Renal pelvis (tissue), 12 donors: ENCODE results near the gene KRT28. TPM values are rescaled to one million over a fixed set of nuclear protein-coding genes. Genes with fewer than 3 reads are reported as not detected.

ENCODE experiments used
- DNase-seq: peaks from one replicate; pipeline ENCODE4 v3.0.0-alpha.2; 2013
- long read RNA-seq, 16 experiments: transcript quantifications; one replicate each; lab custom pipeline, GENCODE V29; 2026
- polyA plus RNA-seq, 3 donors: library from polyadenylated mRNA; unstranded; fragments of 120-200 nt; gene quantifications; one replicate each; pipeline ENCODE4 v1.2.1, GENCODE V29; 2013; ENCODE audit not compliant: insufficient read length in 3 of 3

KRT28 gene, protein sequence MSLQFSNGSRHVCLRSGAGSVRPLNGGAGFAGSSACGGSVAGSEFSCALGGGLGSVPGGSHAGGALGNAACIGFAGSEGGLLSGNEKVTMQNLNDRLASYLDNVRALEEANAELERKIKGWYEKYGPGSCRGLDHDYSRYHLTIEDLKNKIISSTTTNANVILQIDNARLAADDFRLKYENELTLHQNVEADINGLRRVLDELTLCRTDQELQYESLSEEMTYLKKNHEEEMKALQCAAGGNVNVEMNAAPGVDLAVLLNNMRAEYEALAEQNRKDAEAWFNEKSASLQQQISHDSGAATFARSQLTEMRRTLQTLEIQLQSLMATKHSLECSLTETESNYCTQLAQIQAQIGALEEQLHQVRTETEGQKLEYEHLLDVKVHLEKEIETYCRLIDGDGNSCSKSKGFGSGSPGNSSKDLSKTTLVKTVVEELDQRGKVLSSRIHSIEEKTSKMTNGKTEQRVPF
- polyA plus RNA-seq, result not detected
- long read RNA-seq, donor 1, result 0 reads
- long read RNA-seq, donor 2, result 0 reads
- long read RNA-seq, donor 3, result 0 reads
- long read RNA-seq, donor 4, result 0 reads
- long read RNA-seq, donor 5, result 0 reads
- long read RNA-seq, donor 6, result 0 reads
- long read RNA-seq, donor 7, result 0 reads
- long read RNA-seq, donor 8, result 0 reads
- long read RNA-seq, donor 9, result 0 reads
- long read RNA-seq, donor 10, result 0 reads
- long read RNA-seq, donor 11, result 0 reads
- long read RNA-seq, donor 12, result 0 reads
- long read RNA-seq, donor 13, result 0 reads
- long read RNA-seq, donor 14, result 0 reads
- long read RNA-seq, donor 15, result 0 reads
- long read RNA-seq, donor 16, result 0 reads

GRCh38 chr17:40799859-40800258, at the start of gene KRT28:
TSS of gene KRT28 (minus strand) at chr17:40799959. CDS start at chr17:40799893, 66 bp downstream.
- DNase-seq, result no peak

DNA sequence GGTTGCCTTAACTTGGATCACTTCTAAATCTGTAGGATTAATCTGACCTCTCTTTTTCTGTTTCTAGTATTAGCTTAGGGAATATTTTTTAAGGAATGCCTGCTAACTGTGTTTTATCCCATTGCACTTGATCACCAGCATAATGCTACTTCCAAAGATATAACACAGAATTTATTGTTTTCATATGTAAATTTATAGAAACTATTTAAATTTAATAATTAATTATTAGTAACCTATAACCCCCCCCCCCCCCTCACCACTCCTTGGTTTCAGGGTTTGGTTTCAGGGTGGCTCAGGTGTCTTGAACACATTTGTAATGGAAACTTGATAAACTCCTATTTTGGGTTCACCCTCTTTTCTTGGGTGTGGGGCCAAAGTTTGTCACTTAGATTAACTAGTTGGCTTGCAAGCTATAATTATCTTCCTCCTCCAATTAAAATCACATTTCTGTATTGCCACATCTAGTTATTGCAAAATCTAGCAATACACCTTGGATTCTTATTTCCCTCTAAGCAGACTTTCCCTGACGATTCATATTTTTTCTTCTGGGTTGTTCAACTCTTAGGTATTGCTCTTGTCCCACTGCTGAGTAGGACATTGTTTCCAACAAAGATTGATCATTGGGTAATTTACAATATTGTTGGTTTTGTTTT, 49.0 kb upstream of the KRT28 start:
- DNase-seq, result no peak

- peak; percentile 3 for DNase-seq
These were observed 46.9 kb upstream of the KRT28 start for GRCh38 chr17:40846515-40847144.

DNA sequence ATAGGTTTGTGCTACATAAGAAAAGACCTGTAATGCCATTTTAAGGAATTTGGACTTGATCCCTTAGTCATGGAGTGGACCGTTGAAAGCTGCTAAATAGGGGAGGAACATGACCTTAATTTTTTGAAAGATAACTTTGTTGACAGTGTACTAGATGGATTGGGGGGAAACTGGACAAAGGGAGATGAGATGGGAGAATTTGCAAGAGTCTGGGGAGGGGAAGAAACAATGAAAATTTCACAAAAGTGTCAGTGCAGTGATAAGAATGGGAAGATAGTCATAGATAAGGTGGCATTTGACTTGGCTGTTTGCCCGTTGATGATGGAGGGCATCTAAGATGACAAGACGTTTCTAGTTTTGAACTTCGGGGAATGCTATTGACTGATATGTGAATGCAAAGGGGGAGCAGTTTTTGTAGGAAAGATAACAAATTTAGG, 44.9 kb upstream of the KRT28 start:
- DNase-seq, result no peak

DNA sequence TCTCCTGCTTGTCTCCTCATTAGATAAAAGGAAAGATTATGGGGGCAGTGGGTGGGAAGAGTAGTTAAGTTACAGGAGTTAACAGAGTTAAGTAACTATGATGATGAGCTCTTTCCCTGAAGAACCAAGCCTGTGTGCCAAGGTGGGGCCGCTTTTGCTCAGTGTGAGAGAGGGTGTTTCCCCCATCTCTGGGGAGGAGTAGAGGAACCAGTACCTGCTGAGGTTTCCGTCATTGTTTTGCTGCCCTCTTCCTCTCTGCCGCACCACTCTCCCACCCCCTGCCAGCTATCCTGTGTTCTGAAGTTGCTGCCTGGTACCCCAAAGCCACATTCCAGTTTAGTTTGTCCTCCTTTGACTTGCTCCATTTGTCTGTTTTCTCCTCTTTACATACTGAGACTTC, 43.5 kb upstream of the KRT28 start:
- no peak for DNase-seq

GRCh38 chr17:40841246-40841645, 41.5 kb upstream of the KRT28 start:
- DNase-seq, result no peak

DNA sequence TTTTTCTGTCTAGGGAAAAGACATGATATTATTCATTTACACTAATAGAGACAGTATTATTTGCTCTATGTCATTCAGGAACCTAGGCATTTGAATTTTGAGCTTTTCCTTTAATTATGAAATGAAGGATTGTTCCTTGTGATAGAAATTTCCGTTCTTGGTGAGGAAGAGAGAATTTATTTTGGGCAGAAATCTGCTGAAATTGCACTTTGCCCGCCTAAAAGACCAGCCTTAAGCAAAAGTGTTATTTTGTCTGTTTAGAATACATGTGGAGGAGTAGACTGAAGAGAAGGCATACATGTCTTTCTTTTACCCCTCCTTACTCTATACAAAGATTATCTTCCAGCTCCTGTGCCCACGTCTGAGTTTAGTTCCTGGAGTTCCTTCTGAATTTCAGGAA, 39.4 kb upstream of the KRT28 start:
- DNase-seq, result no peak

DNA sequence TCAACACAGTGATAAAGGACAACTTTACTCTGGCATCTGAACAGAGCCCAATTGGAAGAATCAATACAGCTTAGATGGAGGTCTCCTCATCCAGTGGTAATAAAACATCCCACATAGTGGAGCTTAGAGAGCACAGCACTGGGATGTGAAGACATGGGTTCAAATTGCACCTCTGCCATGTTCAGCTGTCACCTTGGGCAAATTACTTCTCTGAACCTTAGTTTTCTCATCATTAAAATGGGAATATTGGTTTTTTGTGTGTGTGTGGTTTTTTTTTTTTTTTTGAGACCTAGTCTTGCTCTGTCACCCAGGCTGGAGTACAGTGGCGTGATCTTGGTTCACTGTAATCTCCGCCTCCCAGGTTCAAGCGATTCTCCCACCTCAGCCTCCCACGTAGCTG, 36.3 kb upstream of the KRT28 start:
- DNase-seq, result no peak

GRCh38 chr17:40833882-40834281, 34.1 kb upstream of the KRT28 start:
- DNase-seq, result no peak

- DNase-seq, result no peak
These were observed 33.1 kb upstream of the KRT28 start for GRCh38 chr17:40832840-40833239.

- DNase-seq, result no peak
These were observed 30.5 kb upstream of the KRT28 start for GRCh38 chr17:40830085-40830776.

DNA sequence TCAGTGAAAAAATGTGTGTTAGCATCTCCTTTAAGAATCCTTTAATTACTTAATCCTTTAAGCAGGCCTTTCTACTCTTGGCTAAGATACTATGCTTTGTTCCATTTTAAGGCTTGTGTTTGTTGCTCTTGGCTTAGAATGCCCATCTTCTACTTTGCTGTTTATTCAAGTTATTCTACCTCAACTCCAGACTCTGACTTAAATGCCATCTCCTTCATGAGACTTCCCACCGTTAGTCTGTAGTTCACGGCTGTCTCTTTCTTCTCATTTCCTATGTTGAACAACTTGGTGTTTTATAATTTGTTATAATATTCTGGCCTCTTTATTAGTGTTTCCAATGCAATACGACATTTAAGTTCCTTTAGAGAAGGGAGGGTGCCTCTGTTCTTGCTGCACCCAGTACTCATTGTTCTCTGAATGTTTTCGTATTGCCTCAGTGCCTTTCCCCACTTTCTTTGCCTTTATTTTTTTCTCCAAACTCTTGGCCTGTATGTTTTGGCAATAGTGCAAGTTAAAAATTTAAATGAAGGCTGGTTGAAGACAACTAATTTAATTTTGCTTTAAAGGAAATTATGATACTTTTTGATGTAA, 28.8 kb upstream of the KRT28 start:
- DNase-seq, result no peak

DNA sequence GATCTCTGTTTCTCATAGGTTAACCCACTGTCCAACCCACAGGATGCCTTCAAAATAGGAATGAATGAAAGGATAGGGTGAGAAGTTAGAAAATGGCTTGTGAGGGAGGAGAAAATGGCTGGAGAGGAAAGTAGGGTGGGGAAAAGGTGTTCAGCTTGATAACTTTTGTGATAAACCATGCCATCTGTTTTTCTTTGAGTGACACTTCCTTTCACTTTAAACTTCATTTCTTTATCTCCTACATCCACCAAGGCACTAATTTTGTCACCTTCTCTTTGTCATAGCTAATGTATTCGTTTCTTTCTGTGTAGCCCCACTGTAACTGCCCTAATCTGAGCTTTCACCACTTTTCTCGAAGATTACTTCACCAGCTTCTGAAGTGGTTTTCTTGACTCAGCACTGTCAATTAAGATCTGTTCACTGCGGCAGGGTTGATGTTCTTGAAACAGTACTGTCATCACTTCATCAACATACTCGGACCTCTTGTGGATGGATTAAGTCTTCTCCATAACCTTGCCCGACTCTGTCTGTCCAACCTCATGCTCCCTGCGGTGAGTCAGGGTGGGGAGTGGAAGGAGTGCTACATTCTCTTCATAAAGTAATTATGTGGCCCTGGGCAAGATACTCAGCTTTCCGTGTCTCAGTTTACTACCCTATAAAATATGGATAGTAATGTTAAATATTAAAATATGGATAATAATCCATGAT, 28.1 kb upstream of the KRT28 start:
- no peak for DNase-seq

DNA sequence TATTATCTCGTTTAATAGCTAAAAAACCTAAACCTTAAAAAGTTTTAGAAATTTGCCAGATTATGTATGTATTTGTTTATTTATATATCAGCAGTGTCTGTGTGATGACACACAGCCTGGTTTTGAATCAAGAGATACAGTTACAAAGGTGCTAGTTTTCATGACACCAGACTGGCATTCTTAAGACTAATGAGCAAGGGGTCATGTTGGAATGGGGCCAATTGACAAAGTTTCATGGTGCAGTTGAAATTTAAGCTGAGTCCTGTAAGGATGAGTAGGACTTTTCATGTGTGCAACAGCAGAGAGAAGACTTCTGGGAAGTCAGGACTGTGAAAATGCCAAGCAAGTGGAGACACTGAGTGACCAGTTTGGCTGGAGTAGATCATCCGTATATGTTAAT, 25.8 kb upstream of the KRT28 start:
- peak; percentile 67 for DNase-seq

GRCh38 chr17:40824015-40824832, 24.5 kb upstream of the KRT28 start:
- no peak for DNase-seq

DNA sequence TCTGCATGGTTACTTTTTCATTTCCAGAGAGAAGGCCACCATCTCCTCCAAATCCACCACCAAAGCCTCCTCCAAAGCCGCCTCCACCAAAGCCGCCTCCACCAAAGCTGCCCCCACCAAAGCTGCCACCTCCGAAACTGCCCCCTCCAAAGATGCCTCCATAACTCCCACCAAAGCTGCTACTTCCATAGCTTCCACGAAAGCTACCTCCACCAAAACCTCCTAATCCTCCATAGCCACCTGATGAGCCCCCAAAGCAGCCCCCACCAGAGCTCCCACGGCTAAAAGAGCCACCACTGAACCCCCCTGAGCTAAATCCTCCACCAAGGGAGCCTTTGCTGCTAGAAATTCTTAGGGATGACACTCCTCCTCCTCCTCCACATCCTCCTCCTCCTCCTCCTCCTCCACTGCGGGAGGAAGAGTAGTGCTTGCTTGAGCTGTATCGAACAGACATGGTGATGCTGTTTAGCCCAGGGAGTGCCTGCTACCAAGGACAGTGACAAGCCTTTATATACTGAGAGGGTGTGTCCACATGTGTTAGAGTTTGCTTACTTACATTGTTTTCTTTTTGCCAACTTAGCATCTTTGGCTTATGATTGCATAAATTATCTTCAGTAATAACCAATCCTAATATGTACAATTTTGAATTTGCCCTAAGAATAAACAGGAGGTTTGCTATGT, 22.5 kb upstream of the KRT28 start, which contains the start of gene KRT10:
Gene KRT10, minus strand, starts transcription at position 483 of the 681 bp plus-strand sequence. Its CDS starts 29 bp downstream, at position 454.
- DNase-seq, result no peak

- no peak for DNase-seq
These were observed 21.8 kb upstream of the KRT28 start for GRCh38 chr17:40821536-40821935.

- no peak for DNase-seq
These were observed 20.6 kb upstream of the KRT28 start for GRCh38 chr17:40820228-40820838.
